Breast epithelium (tissue), 3 donors: ENCODE measurements around the gene EGLN3.

Source experiments
- POLR2A ChIP-seq: fragments of 450-650 bp; IDR thresholded peaks from one replicate; pipeline ENCODE4 v1.6.1; 2016; ENCODE audit warnings: antibody characterized with exemption, mild to moderate bottlenecking, moderate library complexity
- TF ChIP-seq, protein P1 (sequence below), 3 donors: fragments of 450-650 bp; IDR thresholded peaks; one replicate each; pipeline ENCODE4 v1.5.1; 2016 to 2017; ENCODE audit warnings: antibody characterized with exemption in 3 of 3, mild to moderate bottlenecking in 3 of 3, moderate library complexity in 3 of 3

DNA sequence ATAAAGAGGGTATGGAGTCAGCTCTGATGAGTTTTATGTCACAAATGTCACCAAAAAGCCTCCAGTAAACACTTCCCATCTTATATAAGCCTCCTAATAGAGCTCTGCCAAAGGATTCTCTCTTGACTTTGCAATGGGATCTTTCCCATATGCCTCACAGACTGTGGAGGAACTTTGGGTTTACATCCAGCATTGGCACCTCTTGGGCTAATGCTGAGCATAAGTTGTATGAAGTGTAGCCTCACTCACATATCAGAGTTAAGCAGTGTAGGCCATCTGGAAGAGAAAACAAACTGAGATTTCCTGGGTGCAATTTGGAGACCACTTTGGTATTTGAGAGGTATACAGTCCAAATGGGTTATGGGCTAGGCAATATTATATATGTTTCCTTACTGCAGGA, 24.9 kb downstream of the EGLN3 start:
- TF ChIP-seq, protein P1, sequence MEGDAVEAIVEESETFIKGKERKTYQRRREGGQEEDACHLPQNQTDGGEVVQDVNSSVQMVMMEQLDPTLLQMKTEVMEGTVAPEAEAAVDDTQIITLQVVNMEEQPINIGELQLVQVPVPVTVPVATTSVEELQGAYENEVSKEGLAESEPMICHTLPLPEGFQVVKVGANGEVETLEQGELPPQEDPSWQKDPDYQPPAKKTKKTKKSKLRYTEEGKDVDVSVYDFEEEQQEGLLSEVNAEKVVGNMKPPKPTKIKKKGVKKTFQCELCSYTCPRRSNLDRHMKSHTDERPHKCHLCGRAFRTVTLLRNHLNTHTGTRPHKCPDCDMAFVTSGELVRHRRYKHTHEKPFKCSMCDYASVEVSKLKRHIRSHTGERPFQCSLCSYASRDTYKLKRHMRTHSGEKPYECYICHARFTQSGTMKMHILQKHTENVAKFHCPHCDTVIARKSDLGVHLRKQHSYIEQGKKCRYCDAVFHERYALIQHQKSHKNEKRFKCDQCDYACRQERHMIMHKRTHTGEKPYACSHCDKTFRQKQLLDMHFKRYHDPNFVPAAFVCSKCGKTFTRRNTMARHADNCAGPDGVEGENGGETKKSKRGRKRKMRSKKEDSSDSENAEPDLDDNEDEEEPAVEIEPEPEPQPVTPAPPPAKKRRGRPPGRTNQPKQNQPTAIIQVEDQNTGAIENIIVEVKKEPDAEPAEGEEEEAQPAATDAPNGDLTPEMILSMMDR (IDR thresholded peaks at IDR 0.05): no peak
- TF ChIP-seq POLR2A: no peak
